Kidney (tissue), 14 donors: ENCODE results near the gene BLTP3B. TPM values are rescaled to one million over a fixed set of nuclear protein-coding genes. Genes with fewer than 3 reads are reported as not detected.

ENCODE experiments used
- DNase-seq, 5 donors: peaks; one replicate each; pipeline ENCODE4 v3.0.0-alpha.2; 2013 to 2020
- FAIRE-seq: peaks from 2 replicates; lab custom pipeline; 2012; peaks lifted over from hg19 to GRCh38; lab: Jason Lieb, UNC
- H3K27ac ChIP-seq, 2 donors: one replicate each; pipeline ENCODE4 v1.7.0; 2013; ENCODE audit warnings: low read depth in 2 of 2, low read length in 2 of 2, inconsistent platforms in 1 of 2
- H3K27me3 ChIP-seq: one replicate; pipeline ENCODE4 v1.7.1; 2013; ENCODE audit warnings: low read length, inconsistent platforms; ENCODE audit not compliant: control insufficient read depth, insufficient read depth
- H3K36me3 ChIP-seq, 3 donors: one replicate each; pipeline versions ENCODE4 v1.7.0 to v1.7.1; 2013; ENCODE audit warnings: low read length in 3 of 3, control low read depth in 1 of 3, inconsistent platforms in 1 of 3; ENCODE audit not compliant: insufficient read depth in 3 of 3, control insufficient read depth in 2 of 3
- H3K4me1 ChIP-seq, 3 donors: one replicate each; pipeline versions ENCODE4 v1.7.0 to v1.7.1; 2013; ENCODE audit warnings: low read length in 3 of 3, inconsistent platforms in 1 of 3, low read depth in 1 of 3; ENCODE audit not compliant: control insufficient read depth in 2 of 3, insufficient read depth in 2 of 3
- H3K4me3 ChIP-seq, 3 donors: one replicate each; pipeline versions ENCODE4 v1.7.0 to v1.8.1; 2013; ENCODE audit warnings: low read length in 3 of 3, control low read depth in 1 of 3, inconsistent platforms in 1 of 3
- H3K9ac ChIP-seq, 3 donors: one replicate each; pipeline versions ENCODE4 v1.7.0 to v1.7.1; 2013; ENCODE audit warnings: low read length in 3 of 3, control low read depth in 1 of 3, inconsistent platforms in 1 of 3
- H3K9me3 ChIP-seq, 3 donors: one replicate each; pipeline versions ENCODE4 v1.7.0 to v1.7.1; 2013; ENCODE audit warnings: low read length in 3 of 3, control low read depth in 1 of 3, inconsistent platforms in 1 of 3; ENCODE audit not compliant: control insufficient read depth in 2 of 3, insufficient read depth in 1 of 3
- intact Hi-C: fragments of 100-400 bp; cut with DNase I; formaldehyde crosslinking; loops from one replicate; pipeline ENCODE4 v1.11.1; 2022
- polyA plus RNA-seq: library from polyadenylated mRNA; stranded (reverse); fragments of 350-450 nt; fragmentation: Illumina TruSeq; extraction: RNeasy Lipid Tissue Mini Kit (QIAGEN cat#74804); gene quantifications from one replicate; pipeline ENCODE4 v1.2.3, GENCODE V29; 2014; ENCODE audit warnings: low read depth, low replicate concordance; ENCODE audit not compliant: insufficient read depth
- total RNA-seq: library from RNA; stranded (reverse); fragmentation: NEBNext Ultra II Directional; extraction: Animal tissue kit (Norgen Biotek cat#: 25700); gene quantifications from one replicate; pipeline ENCODE4 v1.2.1, GENCODE V29; 2021
- TF ChIP-seq, protein P1 (sequence below): IDR thresholded peaks from 3 replicates; pipeline ENCODE4 v1.5.1; 2012; ENCODE audit warnings: mild to moderate bottlenecking, moderate library complexity, borderline replicate concordance; ENCODE audit not compliant: insufficient read depth; ENCODE audit errors: extremely low read depth
- donor health status: control.
- donor health status: control.
- donor health status: control.
- donor health status: control.
- donor health status: control.
- donor health status: DM: yes; HTN: yes; CAD: no.
- donor health status: Normal renal cell carcinoma (clear cell type).

Gene BLTP3B
- total and polyA plus RNA-seq, 2 donors from 2014 or later = 9.3 to 18.3 TPM

DNA sequence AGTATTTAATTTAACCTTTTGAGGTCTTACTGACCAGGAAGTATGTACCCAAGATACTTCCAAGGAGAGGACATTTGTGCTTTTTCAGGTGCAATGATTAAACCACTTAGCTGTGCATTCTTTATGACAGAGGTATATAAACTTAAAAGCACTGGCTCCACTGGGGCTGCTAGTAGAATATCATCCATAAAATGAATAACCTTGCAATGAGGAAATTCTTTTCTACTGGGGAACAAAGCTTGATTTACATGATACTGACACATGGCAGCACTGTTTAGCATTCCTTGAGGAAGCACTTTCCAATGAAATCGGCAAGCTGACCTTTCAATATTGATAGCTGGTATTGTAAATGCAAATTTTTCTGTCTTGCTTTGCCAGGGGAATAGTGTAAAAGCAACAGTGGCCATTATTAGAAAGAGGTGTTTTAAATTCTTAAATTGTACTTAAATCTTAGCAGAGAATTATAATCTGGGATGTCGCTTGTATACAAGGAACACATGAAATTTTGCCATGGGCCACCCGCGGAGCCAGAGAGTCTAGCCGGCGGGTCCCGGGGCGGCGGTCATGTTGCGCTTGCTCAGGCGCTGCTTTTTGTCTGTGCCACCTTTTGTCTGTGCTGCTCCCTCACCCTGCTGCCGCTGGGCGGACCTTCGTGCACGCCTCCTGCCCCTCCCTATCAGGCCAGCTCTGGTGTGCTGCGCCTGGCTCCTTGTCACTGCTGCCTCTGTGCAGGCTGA is 20.9 kb upstream of the BLTP3B start:
- Histone ChIP-seq H3K36me3 (peaks cover 0 to 7% (median 0%) of the 10 kb centered on the region in 3 donors), H3K9ac (no peak overlapping the region), H3K27ac (no peak overlapping the region), H3K4me1 (peaks cover 0 to 7% (median 0%) of the 10 kb centered on the region in 3 donors), H3K4me3 (peak overlapping the region; percentile 29 to 39 (median 36)), H3K27me3 (no peaks in the 10 kb centered on the region), H3K9me3 (no peaks in the 10 kb centered on the region)
- FAIRE-seq = no peak
- intact Hi-C loops = no loop called here
- TF ChIP-seq, protein P1, sequence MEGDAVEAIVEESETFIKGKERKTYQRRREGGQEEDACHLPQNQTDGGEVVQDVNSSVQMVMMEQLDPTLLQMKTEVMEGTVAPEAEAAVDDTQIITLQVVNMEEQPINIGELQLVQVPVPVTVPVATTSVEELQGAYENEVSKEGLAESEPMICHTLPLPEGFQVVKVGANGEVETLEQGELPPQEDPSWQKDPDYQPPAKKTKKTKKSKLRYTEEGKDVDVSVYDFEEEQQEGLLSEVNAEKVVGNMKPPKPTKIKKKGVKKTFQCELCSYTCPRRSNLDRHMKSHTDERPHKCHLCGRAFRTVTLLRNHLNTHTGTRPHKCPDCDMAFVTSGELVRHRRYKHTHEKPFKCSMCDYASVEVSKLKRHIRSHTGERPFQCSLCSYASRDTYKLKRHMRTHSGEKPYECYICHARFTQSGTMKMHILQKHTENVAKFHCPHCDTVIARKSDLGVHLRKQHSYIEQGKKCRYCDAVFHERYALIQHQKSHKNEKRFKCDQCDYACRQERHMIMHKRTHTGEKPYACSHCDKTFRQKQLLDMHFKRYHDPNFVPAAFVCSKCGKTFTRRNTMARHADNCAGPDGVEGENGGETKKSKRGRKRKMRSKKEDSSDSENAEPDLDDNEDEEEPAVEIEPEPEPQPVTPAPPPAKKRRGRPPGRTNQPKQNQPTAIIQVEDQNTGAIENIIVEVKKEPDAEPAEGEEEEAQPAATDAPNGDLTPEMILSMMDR = no peak
- DNase-seq = peak; percentile 77 to 91 (median 81)

DNA sequence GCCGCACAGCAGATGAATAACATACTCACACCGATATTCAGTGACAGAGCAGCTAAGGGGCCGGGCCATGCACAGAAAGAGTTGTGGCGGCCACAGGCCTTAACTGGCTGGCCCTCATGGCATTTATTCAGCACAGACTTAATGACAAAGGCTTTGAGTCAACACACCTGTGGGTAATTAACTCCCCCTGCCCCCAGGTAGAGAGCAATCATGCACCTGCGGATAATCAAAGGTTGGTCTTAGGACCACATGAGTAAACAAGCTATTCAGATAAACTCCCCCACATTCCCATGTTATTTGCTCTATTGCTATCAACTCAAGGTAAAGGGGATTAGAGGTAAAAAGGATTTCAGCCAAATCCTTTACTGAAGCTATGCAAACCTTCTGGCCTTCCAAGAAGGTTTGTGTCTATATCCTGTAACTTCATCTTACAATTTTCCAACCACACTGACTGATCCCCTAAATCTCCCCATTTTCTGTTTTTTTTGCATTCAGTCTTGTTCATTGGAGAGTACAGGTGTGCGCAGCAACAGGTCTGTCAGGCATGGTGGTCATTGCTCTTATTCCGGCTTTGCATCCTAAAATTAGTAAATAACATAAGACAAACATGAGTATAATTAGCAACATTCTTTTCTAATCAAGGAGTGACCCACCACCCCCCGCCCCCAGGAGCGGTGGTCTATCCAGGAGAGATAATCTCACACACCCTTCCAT is 16.9 kb upstream of the BLTP3B start:
- Histone ChIP-seq H3K27ac (no peak overlapping the region), H3K9me3 (no peaks in the 10 kb centered on the region), H3K36me3 (no peaks in the 10 kb centered on the region), H3K9ac (no peak overlapping the region), H3K4me3 (no peak overlapping the region), H3K27me3 (no peaks in the 10 kb centered on the region), H3K4me1 (peaks cover 0 to 7% (median 0%) of the 10 kb centered on the region in 3 donors)
- no peak for FAIRE-seq
- DNase-seq = no peak
- TF ChIP-seq, protein P1 = no peak
- intact Hi-C loops = no loop called here

DNA sequence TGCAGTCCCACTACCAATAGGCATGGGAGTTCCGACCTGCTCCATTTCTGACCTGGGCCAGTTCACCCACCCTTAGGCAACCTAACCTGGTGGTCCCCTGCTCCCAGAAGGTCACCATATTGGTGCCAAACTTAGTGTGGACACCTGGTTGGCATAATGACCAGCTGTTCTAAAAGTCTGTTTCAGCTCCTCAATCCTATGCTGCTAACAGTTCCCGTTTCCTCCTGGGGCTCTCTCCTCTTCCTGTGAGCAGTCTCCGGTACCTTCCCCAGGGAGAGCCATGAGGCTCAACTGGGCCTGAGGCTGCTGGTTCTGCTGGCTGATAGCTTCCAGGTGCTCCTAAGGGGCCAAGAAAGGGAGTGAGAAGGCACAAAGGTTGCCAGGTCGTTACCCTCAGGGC is 15.9 kb upstream of the BLTP3B start:
- Histone ChIP-seq H3K9me3 (no peaks in the 10 kb centered on the region), H3K27me3 (no peaks in the 10 kb centered on the region), H3K4me3 (no peak overlapping the region), H3K9ac (no peak overlapping the region), H3K36me3 (no peaks in the 10 kb centered on the region), H3K27ac (no peak overlapping the region), H3K4me1 (no peaks in the 10 kb centered on the region)
- FAIRE-seq = no peak
- TF ChIP-seq, protein P1 = no peak
- intact Hi-C loops = no loop called here
- DNase-seq = no peak
